ENCODE results near the gene CASP1.

Gene CASP1

DNA sequence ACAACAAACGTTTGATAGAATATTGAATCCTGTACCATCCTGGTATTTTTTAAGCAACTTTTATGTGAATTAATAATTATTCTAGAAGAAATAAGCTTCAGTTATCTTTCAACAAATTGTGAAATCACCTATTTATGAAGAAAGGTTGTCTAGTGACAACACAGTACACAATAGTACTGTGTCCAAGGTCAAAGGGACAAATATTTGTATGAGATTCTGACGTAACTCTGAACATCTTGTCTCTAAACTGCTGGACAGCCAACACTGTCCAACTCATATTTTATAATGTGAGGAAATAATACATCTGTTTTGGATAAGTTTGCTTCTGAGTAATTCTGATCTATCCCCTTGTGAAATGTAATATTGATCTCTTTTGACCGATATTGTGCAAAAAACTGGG, 30.9 kb downstream of the CASP1 start:
- no peak for TF ChIP-seq GATA2 (IDR thresholded peaks at IDR 0.05; ENCODE audit: low read depth, low read length)
- TF ChIP-seq GATA3 (IDR thresholded peaks at IDR 0.05; ENCODE audit: low read depth, low read length) = no peak

GRCh38 chr11:105003151-105003550, 31.8 kb downstream of the CASP1 start:
- TF ChIP-seq GATA3 (IDR thresholded peaks at IDR 0.05; ENCODE audit: low read depth, low read length) (no peak), GATA2 (IDR thresholded peaks at IDR 0.05; ENCODE audit: low read depth, low read length) (no peak)

- TF ChIP-seq GATA3 (IDR thresholded peaks at IDR 0.05; ENCODE audit: low read depth, low read length) (no peak), GATA2 (IDR thresholded peaks at IDR 0.05; ENCODE audit: low read depth, low read length) (no peak)
Observed at GRCh38 chr11:105000797-105001196, 34.1 kb downstream of the CASP1 start.

DNA sequence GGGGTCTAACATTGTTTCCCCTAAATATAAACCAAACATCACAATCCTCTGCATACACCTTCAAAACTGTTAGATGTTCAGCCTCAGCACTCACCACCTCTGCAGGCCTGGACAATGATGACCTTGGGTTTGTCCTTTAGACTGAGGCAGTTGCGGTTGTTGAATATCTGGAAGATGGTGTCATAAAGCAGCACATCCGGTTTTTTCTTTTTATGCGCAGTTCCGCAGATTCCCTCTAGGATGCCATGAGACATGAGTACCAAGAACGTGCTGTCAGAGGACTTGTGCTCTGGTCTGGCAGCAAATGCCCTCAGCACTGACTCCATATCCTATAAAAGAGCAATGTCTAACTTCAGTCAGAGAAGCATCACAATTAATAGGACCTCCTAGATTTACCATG, 34.8 kb downstream of the CASP1 start:
- TF ChIP-seq GATA3 (IDR thresholded peaks at IDR 0.05; ENCODE audit: low read depth, low read length) (no peak), GATA2 (IDR thresholded peaks at IDR 0.05; ENCODE audit: low read depth, low read length) (no peak)

GRCh38 chr11:104999721-105000120, 35.2 kb downstream of the CASP1 start:
- TF ChIP-seq GATA3 (IDR thresholded peaks at IDR 0.05; ENCODE audit: low read depth, low read length) = no peak
- no peak for TF ChIP-seq GATA2 (IDR thresholded peaks at IDR 0.05; ENCODE audit: low read depth, low read length)

DNA sequence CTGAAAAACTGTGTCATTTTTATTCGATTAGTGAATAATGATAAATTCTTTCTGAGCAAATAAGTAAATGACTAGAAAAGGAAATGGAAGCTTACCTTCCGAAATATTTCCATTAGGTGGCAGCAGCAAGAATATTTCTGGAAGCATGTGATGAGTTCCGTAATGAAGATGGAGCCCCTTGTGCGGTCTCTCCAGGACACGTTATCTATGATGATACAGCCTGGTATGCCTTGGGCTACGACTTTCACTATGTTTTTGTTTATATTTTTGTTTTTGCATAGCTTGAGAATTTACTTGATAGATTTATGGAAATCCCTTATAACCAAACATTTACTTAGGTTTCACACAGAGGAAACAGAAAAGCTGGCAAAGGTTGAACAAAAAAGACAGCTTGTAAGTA, 37.7 kb downstream of the CASP1 start:
- TF ChIP-seq GATA3 (IDR thresholded peaks at IDR 0.05; ENCODE audit: low read depth, low read length) (no peak), GATA2 (IDR thresholded peaks at IDR 0.05; ENCODE audit: low read depth, low read length) (no peak)

DNA sequence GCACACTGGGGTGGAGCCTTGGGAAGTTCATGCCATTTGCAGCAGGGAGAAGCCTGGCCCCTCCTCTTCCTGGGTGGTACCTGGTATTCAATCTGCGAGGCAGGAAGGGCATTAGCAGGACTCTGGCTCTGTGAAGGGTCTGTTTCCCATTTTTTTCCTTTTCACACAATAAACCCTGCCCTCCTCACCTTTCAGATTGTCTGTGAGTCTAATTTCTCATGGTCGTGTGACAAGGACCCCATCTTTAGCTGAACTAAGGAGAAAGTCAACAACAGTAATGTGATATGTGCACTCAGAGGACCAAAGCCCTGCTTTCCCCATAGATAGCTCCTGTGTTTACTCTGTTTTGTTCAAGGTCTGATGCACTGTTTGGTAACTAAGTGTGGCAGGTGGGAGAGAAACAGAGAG, 39.9 kb downstream of the CASP1 start:
- TF ChIP-seq GATA2 (IDR thresholded peaks at IDR 0.05; ENCODE audit: low read depth, low read length) (no peak), GATA3 (IDR thresholded peaks at IDR 0.05; ENCODE audit: low read depth, low read length) (no peak)

GRCh38 chr11:104992781-104993180, 42.2 kb downstream of the CASP1 start:
- no peak for TF ChIP-seq GATA3 (IDR thresholded peaks at IDR 0.05; ENCODE audit: low read depth, low read length)
- TF ChIP-seq GATA2 (IDR thresholded peaks at IDR 0.05; ENCODE audit: low read depth, low read length) = no peak

GRCh38 chr11:104991994-104992393, 43.0 kb downstream of the CASP1 start:
- TF ChIP-seq GATA2 (IDR thresholded peaks at IDR 0.05; ENCODE audit: low read depth, low read length) (no peak), GATA3 (IDR thresholded peaks at IDR 0.05; ENCODE audit: low read depth, low read length) (no peak)

- TF ChIP-seq GATA2 (IDR thresholded peaks at IDR 0.05; ENCODE audit: low read depth, low read length) (no peak), GATA3 (IDR thresholded peaks at IDR 0.05; ENCODE audit: low read depth, low read length) (no peak)
Observed at GRCh38 chr11:104984808-104985207, 50.1 kb downstream of the CASP1 start.

DNA sequence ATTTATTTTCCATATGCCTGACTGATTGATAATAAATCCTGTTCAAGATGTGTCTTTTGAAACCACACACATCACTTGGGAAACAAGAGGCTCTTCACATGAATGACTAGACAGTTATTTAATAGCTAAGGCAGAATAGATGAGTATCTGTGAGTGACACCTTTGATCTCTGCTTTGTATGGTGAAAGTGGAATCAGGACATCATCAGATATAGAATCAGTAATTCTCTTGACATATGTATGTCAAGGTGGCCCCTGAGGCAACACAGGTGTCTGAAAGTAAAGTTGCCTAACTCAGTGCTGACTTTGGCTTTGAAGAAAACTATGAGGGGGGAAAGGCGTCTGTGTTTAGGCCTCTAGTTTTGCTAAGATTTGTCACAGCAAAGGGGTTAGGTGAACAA, 55.1 kb downstream of the CASP1 start:
- TF ChIP-seq GATA3 (IDR thresholded peaks at IDR 0.05; ENCODE audit: low read depth, low read length) (no peak), GATA2 (IDR thresholded peaks at IDR 0.05; ENCODE audit: low read depth, low read length) (no peak)
